ENCODE data around the gene ST7.
A peak's percentile ranks its signal among the peaks of the same experiment; 100 is the strongest.

Gene ST7

DNA sequence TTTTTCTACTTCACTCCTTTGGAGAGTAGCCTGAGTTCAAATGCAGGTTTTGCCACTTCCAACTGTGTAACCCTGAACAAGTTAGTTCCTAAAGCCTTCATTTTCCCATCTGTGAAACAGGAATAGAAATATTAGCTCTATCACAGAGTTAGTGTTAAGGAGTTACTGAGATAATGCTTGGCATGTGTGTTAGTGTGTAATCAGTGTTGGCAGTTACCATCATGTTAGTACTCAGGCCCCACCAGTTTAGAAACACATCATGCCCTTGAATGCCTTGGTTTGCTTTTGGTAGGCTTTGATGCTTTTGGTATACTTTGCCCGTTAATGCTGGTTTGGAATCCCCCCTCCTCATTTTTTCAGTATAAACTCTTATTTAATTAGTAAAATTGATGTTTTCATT, 249.9 kb downstream of the ST7 start:
- DNase-seq: no peak

DNA sequence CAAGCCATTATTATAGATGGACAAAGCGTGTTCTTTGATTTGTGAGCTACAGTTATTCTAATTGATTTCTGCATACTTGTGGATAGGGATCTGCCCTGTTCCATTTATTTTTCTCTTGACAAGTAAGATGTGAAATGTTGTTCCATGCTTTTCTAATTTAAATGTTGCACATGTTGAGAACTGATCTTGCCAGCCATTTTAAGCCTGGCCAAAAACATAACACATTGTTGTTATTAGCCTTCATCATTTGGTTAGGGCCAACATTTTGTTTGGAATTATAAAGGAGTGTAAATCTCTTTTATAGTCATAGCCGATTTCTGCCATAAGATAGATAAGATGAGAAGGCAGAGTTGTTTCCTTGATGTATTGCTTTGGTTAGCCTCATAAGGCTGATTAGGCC, 252.6 kb downstream of the ST7 start:
- no peak for DNase-seq

DNA sequence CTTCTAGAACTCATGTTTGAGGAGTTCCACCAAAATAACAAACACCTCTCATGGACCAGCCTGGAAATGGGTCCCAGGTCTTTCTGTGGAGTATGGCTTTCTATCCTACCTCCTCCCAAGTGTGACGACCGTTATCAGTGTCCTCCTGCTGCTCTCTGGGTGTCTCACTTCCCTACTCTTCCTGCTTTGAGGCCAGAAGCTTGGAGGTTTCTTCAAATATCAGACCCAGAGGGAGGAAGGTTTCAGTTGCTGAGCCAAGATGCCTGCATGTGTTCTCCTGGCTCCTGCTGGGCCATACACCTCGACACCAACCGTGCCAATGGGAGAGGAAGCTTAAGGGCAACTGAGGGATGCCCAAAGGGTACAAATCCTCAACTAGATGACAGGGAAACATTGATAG, 255.0 kb downstream of the ST7 start:
- no peak for DNase-seq

DNA sequence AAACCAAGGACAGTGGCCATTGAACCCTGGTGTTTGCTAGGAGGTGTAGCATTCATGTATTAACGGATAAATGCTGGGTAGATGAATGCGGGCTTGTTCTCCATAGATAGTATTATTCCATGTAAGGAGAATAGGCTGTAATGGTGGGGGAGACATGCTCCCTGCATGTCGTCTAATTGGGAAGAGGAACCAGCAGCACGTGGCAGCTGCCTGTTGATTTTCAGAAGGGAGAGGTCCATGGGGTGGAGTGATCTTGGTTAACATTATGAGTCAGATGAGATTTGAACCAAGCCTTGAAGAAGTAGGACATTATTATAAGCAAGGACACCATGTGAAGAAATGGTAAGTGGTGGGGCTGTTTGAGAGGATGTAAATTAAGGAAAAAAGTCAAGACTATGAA, 257.1 kb downstream of the ST7 start:
- DNase-seq: no peak

DNA sequence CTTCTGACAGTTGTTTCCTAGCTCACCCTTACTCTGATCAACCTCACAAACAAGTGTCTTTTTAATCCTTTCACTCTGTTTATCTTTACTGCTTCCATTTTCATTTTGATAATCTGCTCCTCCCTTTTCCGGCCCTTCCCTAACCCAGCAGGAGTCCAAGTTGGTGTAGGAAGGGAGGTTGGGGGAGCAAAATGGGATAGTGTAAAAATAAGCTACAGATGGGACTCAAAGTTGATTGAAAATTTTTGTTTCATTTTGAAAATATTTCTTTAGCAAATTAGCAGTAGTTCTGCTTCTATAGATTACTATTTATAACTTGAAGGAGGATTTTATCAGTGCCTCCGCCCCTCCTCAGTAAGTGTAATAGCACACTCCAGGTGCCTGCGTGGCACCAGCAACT, 257.6 kb downstream of the ST7 start:
- no peak for DNase-seq

DNA sequence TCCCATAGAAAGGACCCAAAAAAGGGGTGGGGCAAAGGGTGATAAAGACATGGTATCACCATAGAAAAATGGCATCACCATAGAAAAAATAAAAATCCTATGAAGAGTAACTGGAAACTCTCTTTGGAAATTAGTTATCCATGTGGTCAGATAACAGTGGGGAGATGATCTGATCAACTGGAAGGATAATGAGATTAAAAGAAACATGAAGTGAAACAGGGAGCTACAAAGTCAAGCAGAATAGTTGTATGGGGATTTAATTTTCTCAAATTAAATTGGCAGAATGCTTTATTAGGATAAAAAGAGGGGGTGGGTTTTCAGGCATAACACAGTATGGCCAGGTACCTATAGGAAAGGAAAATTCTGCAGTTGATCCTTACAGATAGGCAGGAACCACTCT, 258.3 kb downstream of the ST7 start:
- no peak for DNase-seq

DNA sequence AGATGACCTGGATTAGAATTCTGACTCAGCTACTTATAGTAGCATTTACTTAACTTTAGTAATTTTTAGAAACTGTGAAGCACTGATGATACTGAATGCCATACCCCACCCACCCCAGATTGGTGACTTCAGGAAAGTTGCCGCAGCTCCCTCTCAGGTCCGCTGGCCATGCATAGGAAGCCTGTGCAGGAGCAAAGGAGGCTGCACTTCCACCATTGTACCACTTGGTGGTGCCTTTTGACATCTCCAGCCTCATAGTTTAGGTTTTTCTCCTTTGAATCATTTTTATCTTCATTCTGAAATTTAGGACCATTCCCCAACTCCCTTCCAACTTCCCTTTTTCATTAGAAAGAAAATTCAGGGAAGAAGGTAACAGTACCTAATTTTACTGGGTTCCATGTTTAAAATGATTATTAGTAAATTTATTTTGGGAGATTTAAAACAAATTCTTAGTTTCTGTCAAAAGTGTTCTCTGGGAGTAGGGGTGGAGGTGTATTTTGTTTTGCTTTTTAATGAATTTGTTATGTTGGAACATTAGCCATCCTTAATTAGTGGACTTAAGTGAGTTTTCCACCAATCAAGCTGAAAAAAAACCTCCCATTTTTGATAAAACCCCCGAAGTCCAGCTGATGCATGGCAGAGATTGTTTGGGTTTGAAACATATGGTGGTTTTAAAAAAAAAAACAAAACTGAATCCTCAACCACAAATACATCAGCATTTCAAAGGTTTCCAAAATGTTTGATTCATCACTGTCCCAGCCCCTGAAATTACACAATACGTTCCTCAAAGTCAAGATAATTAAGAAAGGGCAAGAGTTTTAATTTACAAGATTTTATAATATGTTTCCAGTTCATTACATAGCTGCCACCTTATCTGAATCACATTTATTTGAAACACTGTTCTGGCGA, 259.9 kb downstream of the ST7 start:
- DNase-seq: peak; percentile 15 to 20

DNA sequence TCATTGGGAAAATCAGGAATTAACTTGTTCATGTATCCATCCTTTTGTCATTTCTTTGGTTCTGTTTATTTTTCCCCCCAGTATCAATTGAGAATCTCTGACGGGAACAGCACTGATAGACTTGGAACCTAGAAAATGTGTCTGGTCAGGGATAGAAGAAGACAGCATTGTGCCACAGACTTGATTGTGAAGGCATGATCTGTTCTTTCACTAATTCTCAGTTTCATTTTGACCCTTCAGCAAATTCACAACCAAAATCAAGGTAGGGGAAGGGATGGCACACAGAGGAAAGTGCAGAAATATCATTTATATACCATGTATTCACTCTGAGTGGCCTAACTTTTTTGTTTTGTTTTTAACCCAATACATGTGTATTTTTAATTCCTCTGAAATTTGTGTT, 262.7 kb downstream of the ST7 start:
- DNase-seq: no peak

DNA sequence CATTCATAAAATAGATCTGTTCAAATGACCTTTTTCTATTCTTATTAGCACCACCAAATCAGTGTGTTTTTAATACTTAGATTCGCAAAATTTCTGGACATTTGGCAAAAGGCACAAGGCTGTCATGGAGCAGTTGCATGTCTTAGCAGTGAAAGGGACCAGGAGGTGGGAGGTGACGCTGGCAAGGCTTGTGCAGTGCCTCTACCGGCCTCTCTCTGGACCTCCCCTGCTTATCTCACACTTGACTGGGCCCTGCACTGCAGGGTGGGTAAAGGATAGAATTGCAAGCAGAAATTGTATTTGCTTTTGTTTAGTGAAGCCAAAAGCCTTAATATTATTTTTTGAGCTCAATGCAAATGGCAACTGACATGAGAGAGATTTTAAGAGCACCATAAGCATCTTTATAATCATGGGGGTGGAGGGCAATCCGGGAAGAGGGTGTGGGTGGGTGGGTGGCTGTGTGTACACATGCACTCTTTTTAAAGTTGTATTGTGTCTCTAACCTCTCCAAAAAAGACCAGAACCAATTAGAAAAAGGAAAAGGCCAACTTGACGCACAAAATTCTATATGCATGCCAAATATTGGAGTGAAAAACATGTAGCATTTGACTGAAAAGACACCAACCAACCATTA, 263.3 kb downstream of the ST7 start:
- DNase-seq: no peak

DNA sequence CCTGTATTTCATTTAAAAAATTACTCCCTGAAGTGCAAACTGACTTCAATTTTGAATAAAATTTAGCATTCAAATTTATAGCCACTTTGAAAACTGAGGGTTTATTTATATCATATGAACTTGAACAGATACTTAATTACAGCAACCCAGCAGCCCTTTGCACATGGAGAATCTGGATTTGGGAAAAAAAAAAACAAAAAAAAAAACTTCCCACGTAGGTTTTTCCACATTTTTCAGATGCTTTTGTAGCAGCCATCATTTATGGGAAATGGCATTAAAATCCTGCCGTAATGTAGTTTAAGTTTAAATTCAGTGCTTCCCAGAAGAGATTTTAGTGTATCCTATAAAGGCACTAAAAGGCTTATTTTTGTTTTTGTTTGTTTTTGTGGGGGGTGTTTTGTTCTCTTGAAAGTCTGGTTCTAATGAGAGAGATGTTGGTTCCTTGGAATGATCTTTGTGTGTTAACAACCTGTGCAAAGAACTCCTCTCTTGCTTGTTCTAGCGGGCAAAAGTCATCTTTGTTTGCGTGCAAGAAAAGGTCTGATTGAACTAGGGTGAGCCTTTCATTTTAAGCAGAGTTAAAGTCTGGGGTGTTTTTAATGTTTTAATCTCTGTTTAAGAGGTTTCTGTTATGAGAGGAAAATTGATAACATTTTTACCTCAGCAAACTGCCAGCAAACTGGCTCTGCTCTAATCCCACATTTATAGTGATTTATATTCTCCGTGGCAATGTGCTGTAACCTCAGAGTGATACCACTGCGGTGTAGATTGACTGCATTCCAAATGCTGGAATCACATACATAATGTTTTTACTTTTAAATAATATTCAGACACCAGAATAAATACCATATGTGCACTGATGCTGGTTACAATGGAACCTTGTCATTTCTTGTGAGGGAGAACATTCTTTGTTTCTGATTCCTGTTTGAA, 264.1 kb downstream of the ST7 start:
- no peak for DNase-seq

DNA sequence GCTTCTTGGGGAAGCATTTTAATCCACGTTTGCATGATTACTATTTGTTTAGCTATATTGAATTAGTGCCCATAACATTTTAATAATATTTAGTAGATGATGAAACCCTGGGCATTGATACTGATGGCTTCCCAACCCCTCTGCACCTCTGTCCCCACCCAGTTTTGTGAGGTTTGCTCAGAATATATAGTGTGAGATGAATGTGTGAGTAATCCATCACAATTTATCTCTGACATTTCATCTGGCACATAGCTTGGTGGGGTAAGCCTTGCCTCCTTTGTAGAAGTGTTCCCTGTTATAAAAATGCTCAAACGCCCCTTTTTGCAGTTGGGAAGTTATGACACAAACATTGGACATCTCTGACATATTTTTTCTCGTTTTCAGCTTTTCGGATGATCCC, 265.4 kb downstream of the ST7 start:
- DNase-seq: no peak

DNA sequence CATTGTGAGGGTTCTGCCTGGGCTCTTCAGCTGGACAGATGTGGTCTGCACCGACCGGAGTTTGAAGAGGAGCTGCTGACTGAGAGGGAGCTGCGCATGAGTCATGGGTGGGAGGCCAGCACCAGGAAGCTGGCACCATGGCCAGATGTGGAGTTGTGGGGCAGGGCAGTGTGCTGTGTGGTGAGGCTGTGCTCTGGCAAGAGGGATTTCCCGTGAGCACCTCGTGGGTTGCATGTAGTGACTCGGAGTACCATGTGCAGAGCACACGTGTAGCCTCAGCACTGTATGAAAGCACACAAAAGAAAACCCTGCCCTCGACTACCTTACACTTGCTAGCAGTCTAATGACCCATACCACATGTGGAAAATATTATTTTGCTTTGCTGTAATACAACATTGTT, 266.2 kb downstream of the ST7 start:
- no peak for DNase-seq

DNA sequence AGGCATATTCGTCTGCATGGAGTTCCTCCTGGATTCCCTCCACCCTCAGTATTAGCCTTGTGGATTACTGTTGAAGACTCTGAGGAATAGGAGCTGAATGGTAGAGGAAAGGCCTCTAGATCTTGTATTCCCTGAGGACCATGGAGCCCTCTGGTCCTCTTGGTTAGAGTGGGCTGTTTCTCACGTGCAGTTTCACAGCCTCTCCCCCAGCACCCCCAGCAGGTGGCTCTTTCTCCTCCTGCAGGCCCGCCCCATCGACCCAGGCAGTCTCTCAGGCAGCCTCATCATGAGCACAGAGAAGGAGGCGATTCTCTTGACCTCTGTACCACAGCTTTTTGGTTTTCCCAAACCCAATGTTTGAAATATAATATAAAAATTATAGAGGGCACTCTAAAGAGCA, 267.5 kb downstream of the ST7 start:
- no peak for DNase-seq

DNA sequence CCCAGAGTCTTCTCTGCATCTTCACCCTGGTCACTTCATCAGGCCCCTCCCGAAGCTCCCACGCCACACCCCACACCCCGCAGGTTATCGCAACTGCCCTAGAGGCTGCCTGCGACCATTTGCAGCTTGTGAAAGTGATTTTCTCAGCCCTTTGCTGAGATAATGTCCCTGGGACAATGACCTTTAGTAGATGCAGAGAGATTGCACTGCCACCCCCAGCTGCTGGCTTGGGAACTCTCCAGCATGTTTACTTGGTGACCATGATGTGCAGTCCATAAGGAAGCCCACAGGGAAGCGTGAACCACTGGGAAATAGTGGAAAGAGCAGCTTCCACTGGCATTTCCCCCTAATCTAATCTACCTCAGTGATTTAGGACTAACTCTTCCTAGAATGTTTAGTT, 272.2 kb downstream of the ST7 start:
- no peak for DNase-seq

DNA sequence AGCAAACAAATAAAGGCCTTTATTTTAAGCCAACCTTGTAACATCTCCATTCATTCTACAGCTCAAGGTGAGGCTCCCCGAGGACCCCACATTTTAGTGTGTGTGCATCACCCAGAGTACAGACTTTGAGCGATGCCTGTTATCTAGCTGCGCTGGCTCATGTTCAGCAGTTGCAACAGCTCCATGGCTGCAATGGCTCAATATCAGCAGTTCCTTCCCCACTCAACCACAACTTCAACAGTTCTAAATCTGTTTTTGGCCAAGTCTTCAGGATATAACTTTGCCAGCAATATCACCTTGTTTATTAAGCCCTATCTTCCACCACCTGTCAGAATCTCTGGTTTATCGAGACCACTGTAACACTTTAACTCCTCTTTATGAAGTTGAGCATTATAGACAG, 273.8 kb downstream of the ST7 start:
- no peak for DNase-seq

DNA sequence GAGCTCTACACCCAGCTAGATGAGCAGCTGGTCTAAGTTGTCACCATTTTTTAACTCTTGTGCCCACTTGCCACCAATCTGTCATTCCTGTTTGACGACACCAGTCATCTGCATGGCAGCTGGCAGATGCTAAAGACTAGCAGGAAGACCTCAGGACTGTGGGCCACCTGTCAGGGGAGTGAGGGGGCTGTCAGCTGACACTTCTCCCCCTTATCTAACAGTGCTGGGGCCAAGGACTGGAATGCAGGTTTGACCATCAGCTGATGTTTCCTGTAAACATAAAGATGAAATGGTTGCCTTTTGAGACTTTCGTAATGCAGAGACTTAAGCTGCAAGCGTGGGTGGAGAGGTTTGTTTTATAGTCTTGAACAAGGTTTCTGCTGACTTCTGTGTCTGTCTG, 276.0 kb downstream of the ST7 start:
- DNase-seq: no peak

DNA sequence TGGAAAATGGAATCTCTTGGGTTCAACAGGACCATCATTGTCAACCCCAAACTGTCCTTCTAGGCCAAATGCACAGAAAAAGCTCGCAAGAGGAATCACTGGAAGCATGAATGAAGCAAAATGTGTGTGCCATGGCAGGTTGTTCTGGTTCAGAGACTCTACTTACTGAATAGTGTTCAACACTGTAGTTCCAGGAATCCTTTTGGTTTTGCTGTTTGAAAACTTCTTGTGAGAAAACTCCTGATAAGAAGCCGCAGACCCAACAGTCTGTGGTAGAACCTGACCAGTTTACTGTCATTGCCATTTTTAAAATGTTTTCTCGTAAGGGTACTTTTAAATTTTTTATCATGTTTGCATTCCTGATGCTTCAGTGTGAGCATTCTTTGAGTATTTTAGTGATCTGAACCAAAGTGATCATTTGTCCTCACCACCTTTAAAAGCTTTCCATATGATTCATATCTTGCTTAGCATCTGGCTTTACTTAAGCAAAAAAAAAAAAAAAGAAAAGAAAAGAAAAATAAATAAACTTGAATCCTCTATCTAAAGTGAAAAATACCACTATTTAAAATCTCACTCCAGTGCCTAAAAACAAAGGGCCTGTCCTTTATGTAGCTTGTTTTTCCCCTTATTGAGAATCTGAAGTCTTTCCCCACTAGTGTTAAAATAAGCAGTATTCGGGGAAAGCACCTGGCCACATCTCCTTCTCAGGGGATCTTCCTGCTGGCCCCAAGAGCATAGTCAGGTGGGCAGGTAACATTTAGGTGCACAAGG, 277.2 kb downstream of the ST7 start:
- DNase-seq: no peak

DNA sequence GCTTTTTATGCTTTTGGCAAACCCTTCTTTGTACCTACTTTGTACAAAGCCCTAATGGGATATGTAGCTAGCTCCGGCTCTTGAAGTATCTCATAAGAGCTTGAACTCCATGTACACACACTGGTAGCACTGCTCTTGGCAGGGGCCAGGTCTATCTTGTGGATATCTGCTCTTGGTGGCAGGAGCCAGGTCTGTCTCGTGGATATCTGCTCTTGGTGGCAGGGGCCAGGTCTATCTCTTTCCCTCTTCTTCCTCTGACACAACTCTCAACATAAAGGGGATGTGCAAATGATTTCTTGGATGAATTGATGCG, 277.7 kb downstream of the ST7 start:
- DNase-seq: no peak

DNA sequence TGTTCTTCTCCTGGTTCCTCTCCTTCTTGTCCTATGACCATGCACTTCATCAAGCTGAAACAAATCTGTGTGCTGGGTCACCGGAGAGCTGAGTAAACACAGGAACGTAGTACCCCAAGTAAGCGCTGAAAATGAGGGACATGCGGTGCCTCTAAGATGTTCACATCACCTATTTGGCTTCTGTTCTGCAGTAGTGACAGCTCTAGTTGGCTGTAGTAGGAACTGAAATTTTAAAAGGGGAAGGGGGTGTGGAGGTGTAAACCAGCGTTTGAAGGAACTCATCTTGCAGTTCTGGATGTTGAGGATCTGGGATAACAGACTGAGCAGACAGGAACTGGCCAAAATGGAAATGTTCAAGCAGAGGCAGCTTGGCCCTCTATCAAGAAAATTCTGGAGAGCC, 284.3 kb downstream of the ST7 start:
- DNase-seq: no peak

DNA sequence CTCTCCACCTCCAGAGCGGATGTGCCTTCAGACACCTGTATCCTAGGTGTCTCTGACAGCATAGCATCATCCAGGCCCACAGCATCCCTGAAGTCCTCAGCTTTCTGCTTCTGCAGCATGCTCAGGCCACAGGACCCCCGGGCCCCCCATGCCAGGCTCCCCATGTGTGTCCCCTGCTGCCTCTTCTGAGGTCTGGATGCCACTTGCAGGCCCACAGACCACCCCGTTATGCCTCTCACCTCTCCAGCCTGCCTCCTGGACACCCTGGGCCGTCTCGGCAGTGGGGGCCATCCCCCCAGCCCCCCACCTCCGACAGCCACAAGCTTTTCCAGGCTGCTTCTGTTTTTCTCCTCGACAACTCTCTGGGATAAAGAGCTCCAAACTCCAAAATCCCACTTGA, 285.2 kb downstream of the ST7 start:
- DNase-seq: no peak

DNA sequence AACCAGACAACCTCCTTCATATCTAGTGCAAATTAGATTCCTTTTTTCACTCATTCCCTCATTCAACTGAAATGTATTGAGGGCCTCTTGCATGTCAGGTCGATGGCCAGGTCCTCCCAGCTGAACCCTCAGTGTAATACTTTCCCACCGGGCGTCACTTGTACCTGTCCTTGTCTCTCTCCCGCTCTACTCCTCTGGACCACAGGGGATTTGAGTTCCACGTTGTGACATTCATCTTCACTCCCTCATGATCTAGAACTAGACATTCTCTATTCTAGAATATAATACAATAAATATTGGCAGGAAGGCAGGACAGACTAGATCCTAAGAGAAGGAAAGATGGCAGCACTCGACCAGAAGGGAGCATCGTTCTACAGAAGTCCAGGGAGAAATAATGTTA, 285.6 kb downstream of the ST7 start:
- DNase-seq: no peak

DNA sequence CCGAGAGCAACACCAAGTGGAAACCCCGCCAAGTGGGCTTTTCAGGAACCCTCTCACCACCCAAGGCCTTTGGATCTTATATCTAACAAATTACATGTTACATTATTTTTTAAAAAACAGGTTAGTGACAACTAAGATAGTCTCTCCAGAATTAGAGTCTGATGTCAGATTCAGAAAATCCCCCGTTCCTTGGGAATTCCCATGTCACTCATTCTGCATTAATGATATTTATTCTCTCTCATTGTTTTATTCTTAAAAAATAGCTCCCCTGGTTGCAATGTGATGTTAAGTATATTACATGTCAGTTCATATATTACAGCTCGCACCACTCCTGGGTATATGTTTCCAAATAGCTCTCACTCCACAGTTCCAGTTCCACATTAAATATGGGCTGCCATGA, 287.8 kb downstream of the ST7 start:
- no peak for DNase-seq

DNA sequence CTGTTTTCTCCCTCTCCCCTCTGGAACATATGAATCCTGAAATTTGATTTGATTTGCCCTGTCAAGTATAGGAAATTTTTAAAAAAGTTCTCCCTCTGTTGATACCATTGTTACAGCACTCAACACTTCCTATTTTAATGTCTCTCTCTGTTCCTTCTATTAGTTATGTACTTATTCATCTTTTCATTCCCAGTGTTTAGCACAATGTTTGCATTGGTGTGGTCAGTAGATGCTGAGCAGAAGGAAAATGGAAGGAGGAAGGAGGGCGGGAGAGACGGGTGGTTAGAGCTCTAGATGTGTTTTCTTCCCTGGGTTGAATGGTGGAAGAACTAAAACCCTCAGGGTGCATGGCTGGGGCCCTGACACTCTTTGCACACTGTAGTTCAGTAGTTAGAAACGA, 290.1 kb downstream of the ST7 start:
- no peak for DNase-seq
